H1 (cell line): ENCODE results near the gene SPEM3. TPM values are rescaled to one million over a fixed set of nuclear protein-coding genes. Genes with fewer than 3 reads are reported as not detected.

Source experiments
- ASH2L ChIP-seq: fragments of 200-600, 300-600 bp; sonication (generic); IDR thresholded peaks from one replicate; pipeline ENCODE4 v1.7.1; 2017; ENCODE audit warnings: low read length
- BACH1 ChIP-seq: IDR thresholded peaks from 2 replicates; pipeline ENCODE4 v1.6.1; 2012; ENCODE audit warnings: low read length, improper control_type of control experiment
- BRCA1 ChIP-seq: IDR thresholded peaks from 2 replicates; pipeline ENCODE4 v1.6.1; 2012; ENCODE audit warnings: low read depth, low read length, improper control_type of control experiment
- CREB1 ChIP-seq: IDR thresholded peaks from 2 replicates; pipeline ENCODE4 v1.6.1; 2012; ENCODE audit warnings: inconsistent platforms
- FOSL1 ChIP-seq: IDR thresholded peaks from 2 replicates; pipeline ENCODE4 v1.6.1; 2011; ENCODE audit warnings: mild to moderate bottlenecking, low read depth, low read length, moderate library complexity; ENCODE audit not compliant: insufficient read depth
- KDM4A ChIP-seq: IDR thresholded peaks from one replicate; pipeline ENCODE4 v1.7.1; 2012; ENCODE audit warnings: low read depth, mild to moderate bottlenecking, moderate library complexity, low read length, inconsistent platforms; ENCODE audit not compliant: severe bottlenecking
- polyA plus RNA-seq, 7 experiments: library from polyadenylated mRNA; depleted of rRNA in 3 of 7; stranded (reverse) in 5 of 7; unstranded in 2 of 7; fragments of >200 nt in 5 of 7; fragments of 200-250 nt in 2 of 7; gene quantifications; 1 replicate in 5 of 7; 2 replicates in 1 of 7; 4 replicates in 1 of 7; pipeline versions ENCODE4 v1.2.1 to v1.2.3, GENCODE V29; 2011 to 2013; ENCODE audit warnings: missing spikeins in 2 of 7, mixed read lengths in 2 of 7
- total RNA-seq: library from RNA; stranded (reverse); fragmentation: NEBNext Ultra II Directional; extraction: Animal tissue kit (Norgen Biotek cat#: 25700); gene quantifications from 2 replicates; pipeline ENCODE4 v1.2.1, GENCODE V29; 2021

The SPEM3 gene
- total and polyA plus RNA-seq, 2 of the 8 experiments (the other 6 are each of a cell fraction or from before 2014, with no cell fraction given) = 0.02 TPM; not detected in 1

DNA sequence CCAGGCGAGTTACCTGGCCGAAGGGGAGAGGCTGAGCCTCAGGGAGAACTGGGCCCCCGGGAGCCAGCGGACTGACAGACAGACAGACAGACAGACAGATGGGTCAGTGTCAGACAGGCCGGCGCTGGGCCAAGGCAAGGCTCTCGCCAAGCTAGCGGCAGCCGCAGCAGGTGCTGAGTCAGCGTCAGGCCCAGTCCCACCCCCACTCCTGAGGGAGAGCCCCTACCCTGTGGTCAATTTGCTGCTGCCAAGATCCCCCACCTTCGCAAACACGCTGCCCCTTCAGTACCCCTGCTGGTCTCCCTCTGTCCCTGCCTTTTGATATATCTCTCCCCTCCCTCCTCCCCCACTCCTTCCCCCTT, 12.2 kb downstream of the SPEM3 start (continued):
- TF ChIP-seq KDM4A (peak; percentile 7), CREB1 (no peak), BRCA1 (no peak), ASH2L (peak; percentile 67), BACH1 (peak; percentile 90), FOSL1 (no peak)
- TF ChIP-seq, all 59 proteins: peak for 10
